GM04503 (cell line): ENCODE results near the gene ROBO2.

Source experiments
- DNase-seq: peaks from one replicate; pipeline ENCODE4 v3.0.0-alpha.2; 2012; ENCODE audit warnings: low read depth

ROBO2 gene

DNA sequence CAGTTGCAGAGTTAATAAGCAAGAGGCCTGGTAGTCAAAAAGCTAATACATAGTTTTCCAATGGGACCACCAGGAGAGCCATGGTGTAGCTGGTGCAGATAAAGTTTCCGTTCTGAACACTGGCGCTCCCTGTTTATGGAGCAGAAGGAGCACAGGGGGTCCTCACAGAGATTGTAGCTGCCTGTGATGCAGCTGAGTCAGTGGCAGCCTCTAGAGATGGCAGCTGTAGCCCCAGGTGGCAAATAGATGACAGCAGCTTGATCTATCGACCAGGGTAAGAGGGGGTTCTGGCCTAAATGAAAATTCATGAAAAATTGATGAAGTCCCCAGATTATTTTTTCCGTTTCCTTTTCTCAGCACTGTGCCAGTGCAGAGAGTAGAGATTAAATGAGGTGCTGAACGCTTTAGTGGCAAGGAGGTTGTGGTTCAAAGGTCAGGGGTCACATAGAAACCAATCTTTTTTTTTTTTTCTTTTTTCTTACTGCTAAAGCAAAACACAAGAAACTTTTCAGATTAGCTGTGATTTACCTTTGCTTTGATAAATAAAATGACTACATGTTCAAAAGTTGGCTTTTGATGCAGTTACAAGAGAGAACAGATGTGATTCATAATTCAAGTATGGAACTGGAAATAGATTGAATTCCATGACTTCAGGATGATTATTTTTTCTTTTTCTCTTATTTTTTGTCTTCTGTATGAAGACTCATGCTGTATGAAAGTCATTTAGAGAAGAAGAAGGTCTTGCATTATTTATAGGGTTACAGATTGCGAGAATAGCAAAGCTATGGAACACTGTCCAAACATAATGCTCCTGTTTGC, 63.3 kb downstream of the ROBO2 start:
- no peak for DNase-seq

DNA sequence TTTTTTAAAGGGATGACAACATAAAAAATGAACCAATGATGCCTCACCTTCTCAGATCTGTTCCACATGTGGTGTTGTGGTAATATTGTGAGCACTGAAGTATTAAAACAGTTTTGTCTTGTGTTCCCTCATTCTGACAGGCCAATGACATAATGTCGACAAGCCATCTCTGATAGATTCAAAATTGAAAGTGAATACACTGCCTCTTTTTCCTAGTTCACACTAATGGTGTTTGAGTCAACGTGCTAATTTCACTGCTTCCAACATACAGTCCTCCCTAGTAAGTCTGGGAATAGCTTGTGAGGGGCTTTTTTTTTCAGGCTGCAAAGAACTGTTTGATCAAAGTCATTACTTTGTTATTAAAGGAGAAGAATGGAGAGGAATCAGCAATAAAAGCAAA, 82.8 kb downstream of the ROBO2 start:
- no peak for DNase-seq

DNA sequence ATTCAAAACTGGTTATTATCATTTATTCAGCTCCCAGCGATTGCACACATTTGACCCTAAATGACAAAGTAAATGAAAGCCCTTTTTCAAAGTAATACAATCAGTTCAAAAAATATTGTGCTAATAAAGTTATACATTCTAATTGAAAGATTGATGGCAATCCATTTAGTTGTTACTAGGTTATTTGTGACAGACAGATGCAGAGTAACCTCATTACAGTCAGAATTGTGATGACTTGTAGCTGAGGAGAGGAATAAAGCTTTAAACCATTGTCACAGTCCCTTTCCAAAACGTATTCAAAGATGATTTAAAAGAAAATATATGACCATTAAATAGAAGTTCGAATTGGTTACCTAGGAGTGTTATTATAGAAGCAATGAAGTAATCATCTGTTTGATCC, 86.1 kb downstream of the ROBO2 start:
- DNase-seq, result no peak

DNA sequence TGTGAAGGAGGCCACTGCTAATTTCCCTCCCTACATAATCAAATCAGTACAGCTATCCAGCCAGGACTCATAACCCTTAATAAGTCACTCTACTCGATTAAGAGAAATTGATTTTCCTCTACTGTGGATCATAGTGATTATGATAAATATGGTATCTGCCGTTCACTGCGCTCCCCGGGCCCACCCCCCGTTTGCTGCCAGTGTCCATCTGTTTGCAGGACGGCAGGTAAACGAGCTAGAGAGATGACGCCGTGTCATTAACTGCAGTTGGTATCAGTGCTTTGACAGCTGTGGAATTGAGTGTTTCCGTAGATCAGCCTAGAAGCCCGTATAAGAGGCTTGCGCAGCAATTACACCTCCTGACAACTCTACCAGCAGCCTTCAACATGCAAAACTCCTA, 94.9 kb downstream of the ROBO2 start:
- no peak for DNase-seq

DNA sequence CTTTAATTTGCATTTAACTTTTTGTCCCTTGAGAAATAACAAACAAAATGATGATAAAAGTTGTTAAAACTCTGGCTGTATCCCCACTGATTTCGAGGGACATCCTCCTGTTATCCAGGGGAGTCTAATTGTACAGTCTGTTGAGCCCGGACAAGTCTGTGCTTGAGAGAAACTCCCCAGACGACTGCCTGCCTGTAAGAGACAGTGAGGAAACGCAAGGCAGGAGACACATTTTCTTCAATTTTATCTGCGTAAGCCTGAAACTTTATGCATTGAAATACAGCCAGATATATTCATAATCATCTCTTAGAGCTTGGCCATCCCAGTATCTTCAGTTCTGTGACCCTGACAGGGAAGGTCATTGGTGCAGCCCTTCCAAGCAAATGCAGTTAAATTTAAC, 97.7 kb downstream of the ROBO2 start:
- DNase-seq, result no peak

DNA sequence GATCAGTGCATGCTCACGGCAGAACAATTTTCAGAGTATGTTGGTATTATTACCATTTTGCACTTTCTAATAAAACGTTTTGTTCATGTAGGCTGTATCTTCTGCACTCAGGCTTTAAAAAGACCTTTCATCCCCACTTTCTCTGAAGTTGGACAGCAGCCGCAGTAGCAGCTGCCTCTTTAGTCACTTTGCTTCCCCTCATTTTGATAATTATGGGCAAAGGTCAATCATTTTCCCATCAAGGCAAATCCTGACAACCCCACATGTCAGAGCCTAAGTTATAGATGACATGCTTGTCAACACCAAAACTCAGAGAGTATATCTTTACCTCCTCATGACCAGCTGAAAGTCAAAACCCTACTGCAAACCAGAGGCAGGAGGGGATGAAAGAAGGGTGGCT, 99.7 kb downstream of the ROBO2 start:
- DNase-seq, result no peak

DNA sequence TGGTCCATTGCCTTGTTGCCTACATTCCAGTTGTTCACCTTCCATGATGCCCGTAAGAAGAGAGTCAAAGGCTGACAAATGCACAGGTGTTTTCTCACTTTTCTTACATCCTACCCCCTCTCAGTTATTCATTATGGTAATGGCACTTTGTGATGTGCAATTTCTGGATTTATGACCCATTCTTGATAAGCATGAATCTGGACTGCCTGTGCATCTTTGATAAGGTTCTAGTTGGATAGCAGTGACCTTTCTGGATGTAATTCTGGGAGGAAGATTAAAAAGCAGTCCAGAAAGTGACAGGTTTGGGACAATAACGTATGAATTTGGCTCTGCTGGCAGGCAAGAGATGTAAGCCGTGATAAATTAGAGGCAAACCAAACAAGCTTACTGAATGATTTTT, 101.5 kb downstream of the ROBO2 start:
- no peak for DNase-seq

DNA sequence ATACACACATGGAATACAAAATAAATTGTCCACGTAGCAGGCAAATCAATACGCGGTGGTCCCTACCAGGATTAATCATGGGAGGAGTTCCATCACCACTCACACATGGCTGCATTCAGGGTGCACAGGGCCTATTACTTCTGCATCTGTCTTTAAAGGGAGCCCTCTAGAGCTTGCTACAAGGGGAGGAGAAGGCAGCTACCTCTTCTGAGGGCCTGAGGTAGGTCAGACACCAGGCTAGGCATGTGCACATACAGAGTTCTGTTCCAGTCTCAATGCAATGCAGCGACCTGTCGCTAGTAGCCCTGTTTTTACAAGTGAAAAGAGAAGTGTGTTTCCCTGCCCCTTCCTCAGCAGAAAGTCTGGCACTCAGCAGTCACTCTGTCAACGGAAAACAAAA, 102.7 kb downstream of the ROBO2 start:
- no peak for DNase-seq

DNA sequence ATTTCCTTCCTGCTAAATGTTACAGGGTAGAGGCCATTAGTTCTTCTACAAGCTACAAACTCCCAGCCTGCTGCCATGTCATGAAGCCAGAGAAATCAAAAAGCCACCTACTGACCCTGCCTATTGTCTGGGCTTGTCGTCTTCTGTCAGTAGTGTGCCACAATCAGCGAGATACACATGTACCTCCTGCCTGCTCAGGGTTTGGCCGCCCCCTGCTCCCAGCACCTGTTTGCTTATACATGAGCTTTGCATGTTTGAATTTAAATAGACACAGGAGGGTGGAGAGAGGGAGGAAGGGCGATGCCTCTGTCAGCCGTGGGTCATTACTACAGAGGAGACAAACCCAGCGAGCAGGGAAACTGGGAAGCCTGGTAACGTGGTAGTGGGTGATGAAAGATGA, 106.1 kb downstream of the ROBO2 start:
- DNase-seq, result no peak

DNA sequence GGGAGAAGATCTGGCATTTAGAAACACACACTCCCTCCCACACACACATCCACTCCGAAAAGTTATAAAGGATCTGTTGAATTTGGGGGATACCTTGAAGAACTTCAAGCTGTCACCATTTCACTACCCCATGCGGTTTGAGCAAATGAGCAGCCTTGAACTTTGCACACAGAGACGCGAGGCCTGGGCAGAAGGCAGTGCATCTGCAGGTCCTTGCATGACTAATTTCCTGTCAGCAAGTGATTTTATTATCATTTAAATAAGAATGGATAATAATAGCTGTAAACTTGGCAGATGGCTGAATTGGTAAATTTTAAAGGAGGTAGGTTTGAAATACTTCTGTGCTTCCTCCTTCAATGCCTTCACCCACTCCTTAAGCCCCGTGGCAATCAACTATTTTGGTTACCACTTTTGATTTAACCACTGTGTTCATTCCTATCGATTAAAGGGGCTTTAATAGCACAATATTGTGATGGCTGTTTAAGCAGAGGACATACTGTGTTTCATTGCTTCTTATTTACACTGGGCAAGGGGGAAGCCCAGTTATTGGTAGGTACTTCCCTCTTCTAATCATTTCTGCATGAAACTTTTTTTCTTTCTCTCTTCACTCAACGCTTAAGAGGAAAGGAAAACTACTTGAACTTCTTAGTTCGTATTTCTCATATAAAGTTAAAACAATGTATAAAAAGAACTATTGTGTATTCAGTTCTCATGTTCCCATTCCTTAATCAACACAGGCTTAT, 108.1 kb downstream of the ROBO2 start:
- DNase-seq, result no peak

DNA sequence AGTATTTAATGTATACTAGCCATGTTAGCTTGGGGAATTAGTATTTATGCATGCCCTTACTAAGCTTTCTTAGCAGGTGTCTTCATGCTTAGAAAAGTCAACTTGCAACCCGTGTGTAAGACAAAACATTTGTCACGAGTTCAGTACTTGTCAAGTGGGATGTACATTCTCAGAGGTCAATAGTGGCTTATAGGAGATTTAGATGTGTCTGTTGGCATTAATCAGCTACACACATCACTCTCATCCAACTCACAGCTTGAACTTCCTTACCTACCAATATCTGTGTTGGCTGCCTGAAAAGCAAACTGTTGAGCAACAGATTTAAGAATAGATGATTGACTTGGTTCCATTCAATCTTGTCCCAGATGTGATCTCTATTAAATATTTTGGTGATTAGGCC, 109.5 kb downstream of the ROBO2 start:
- no peak for DNase-seq

DNA sequence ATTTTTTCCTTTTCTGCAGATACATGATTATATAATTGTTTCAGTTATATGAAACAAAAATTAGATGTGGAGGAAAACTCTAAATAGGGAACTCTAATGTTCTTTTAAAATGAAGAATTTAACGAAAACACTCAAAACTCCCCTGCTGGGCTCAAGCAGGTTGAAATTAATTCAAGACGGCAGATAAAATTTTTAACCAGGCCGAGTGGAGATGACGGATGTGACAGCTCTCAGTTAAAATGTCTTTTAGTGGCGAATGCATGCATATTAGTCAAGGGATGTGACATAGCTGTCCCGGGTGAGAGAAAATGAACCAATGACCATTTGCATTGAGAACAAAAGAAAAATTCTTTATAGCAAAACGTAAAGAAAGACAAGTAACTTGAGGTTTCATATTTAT, 110.1 kb downstream of the ROBO2 start:
- no peak for DNase-seq

DNA sequence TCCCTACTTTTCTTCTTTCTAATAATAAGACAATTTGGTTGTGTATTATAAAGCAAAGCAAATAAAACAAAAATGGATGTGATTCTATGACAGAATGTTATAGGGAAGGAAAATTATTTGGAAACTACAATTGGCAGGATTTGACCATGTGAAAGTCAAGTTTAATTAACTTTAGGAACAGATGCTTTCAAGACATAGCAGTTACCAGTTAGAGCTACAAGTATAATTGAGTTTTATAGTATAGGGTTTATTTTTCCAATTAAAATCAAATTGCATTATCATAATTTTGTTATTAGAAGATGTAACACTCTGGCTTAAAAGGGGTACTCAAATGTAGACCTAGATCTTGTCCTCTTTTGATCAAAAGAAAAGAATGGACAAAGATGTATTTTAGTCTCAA, 110.9 kb downstream of the ROBO2 start:
- no peak for DNase-seq

DNA sequence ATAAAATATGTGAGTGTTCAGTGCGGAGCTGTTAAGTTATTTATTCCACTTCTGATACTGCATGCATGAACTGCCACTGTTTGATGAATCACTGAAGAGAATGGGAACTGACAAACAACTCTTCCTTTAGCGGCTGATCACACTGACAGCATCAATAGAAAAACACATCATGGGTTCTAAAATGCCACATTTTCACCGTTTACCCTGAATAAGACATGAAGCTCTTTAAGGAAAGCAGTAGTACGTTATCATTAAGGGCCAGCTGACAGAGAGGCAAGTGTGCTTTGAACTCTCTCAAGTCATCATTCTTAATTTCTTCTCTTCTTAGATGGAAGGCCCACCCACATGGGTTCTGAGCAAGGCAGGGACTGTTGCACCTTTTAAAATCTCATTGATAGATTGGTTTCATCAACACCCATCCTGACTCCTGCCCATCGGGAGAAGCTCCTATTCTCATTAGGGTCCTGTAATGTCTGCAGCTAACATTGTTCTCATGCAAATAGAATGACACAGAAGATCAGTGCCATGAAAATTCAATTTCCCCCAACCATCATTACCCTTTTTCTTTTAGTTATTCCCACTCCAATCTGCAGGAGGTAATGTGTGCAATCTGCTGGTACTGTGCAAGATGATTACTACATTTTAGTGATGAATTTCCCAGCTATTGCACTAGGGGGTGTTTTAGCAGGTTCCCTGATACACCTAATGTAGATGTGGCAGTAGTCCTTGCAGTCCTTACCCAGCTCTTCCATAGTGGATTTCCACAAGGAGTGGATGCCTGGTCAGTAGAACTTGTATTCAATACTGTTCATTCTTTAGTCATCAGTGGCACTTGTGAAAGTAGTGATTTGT, 119.1 kb downstream of the ROBO2 start:
- DNase-seq, result no peak

DNA sequence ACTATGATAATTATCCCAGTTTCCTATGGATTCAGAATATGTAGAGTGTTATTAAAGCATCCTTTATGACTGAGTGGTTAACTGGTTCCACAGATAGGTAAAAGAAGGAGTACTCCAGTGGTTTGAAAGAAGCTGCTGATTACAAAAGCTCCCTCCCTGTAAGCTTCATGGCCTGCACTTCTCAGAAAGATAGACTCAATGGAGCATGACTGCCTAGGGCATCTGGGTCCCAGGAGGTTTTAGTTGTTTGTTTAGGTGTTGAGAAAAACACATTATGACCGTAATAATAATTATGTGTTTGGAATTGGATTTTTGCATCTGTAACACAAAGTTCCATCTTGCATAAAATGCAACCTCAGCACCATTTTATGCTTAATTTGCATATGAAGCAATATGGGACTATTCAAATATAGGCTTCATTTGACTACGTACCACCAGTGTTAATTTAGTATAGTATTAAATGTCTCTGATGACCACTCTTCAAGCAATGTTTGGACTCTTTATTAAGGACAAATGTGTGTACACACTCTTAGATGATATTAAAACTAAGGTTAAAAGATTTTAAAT, 121.1 kb downstream of the ROBO2 start:
- DNase-seq, result no peak

DNA sequence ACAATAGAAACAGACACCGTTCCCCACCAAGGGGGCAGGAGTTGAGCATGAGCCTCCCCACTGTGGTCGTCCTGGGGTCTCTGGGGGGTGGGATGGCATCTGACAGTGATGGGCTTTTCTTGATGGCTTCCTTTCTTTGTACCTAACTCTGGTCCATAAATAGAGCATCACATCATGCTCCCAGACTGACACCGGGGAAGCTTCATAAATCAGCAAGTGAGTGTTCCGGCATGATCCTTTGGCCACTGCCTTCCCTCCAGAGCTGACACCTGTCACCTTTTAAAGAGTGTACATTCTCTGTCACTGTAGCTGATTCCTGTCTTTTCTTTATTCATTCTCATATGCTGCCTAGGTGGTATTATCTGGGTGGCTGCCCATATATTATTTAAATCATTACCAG, 129.9 kb downstream of the ROBO2 start:
- DNase-seq, result no peak

DNA sequence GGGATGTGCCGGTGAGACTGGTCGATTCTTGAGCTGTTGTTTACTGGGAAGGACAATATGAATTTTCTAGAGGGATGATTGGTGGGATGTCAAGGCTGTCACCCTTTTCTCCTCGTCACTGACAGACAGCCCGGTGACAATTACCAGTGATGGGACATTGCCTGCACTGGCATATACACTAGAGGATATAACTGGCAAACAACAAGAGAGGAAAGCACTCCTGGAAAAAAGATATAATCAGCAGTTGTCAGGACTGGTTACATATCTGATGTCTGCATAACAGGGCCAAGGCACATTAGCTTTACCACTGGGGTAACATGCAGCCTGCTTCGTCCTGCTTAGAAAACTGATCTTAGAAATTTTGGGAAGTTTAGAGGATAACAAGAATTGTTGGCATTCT, 131.1 kb downstream of the ROBO2 start:
- no peak for DNase-seq

DNA sequence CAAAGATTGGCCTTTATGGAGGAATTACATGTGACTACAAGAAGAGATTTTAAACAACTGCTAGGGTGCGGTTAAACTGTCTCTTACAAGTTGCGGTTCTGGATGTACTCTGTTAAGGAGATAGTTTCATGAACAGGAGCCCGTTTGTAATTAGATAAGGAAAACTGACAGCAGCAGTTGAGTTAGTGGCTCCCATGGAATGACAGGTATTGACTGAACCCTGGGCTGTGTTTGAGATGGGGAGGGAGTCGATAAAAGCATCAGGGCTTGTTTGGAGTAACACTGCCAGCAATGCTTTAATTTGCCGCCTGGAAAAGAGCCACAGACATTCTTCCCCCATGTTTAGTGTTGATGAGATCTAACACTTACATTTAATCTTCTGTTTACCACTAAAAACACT, 139.9 kb downstream of the ROBO2 start:
- DNase-seq, result no peak

DNA sequence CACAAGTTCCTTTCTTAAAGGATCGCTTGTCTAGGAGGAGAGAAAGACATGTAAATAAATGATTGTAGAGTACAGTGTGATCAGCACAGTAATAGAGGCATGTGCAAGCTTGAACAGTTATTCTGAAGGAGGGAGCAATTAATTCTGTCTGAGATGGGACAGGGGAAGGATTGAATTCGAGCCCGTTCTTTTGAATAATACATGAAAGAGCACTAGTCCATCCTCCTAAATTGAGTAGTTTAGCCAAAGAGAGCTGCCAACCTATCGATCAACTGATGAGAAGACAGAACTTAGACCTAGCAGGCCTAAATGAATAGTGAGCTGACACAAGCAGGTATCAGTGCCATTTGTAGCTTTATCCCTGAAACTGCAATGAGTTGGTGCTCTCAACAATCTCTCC, 142.4 kb downstream of the ROBO2 start:
- DNase-seq, result no peak

DNA sequence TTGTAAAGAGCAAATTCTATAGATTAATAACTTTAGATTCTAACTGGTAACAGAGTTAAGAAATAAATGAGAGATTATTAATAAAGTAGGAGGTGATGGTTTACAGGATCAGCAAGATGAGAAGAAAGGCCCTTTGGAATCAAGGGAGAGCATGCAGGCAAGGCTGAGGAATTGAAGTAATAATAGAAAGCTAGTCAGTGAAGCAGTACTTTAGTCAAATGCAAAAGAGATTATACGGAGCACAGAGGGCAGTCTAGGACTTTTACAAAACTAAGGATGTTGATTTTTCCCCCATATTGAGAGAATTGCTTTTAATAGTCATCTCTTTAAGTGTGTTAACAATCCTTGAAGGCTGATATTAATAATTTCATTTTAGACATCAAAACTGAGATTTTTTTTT, 146.4 kb downstream of the ROBO2 start:
- no peak for DNase-seq

DNA sequence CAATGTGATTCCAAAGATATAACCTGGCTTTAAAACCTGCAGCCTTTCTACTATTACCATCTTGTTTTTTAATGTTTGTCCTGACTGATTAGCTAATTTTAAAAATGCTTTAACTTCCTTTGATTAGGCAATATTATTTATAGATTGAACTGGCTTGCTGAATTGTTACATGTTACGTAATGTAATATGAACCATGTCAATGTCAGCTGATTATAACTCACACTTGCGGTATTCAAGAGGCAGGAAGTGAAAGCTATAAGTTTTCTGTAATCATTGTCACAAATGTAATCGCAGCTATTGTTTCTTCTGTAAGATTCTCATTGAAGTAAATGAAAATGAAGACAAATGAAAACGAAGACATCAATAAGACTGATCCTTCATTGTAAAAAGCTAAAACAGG, 146.8 kb downstream of the ROBO2 start:
- no peak for DNase-seq

DNA sequence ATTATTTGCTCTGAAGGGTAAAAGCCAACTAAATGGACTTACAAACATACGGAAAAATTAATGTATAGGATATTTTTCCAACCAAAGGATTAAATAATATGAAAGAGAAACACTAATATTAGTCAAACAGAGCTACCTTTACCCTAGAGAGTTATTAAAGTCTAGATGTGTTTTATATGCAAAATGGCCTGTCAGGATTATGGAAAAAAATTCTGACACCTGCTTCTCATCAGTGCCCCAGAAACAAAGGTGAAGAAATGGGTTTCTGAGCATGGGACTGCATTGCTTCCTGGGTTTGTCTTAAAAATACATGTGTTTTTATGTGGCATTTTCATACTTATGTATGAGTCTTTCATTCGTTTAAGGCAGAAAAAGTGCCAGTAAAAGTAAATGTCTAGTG, 148.3 kb downstream of the ROBO2 start:
- no peak for DNase-seq

DNA sequence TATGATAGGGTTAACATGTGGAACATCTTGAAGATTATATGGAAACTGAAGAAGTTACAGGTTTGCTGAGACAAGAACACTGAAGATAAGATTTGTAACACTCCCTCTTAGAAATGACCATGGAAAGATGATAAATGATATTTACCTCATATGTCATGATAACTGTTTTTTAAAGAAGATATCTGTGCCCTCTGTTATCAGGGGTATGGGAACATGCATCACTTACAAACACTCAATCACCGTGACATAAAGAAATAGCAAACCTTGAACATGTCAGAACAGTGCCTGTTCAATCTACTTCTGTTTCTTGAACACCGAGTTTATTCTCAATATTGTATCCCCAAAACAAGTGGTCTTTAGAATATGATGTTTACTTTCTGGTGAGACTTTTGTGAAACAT, 149.4 kb downstream of the ROBO2 start:
- no peak for DNase-seq
